Muscle layer of duodenum (tissue), 2 donors: ENCODE results near the gene TRIM3.
"Not testable (repeated sequence)": the region's sequence is repeated elsewhere in the genome, so short reads cannot be mapped to it uniquely, and the experiment has no call there.

Experiments used
- H3K27ac ChIP-seq: one replicate; pipeline ENCODE4 v1.7.0; 2013; ENCODE audit warnings: mild to moderate bottlenecking, low read length
- H3K27me3 ChIP-seq: one replicate; pipeline ENCODE4 v1.7.0; 2013; ENCODE audit warnings: low read depth, mild to moderate bottlenecking, control low read depth, low read length
- H3K36me3 ChIP-seq, 2 donors: one replicate each; pipeline ENCODE4 v1.7.0; 2013; ENCODE audit warnings: low read length in 2 of 2, control low read depth in 1 of 2, mild to moderate bottlenecking in 1 of 2; ENCODE audit not compliant: insufficient read depth in 2 of 2, control insufficient read depth in 1 of 2
- H3K4me1 ChIP-seq, 2 donors: one replicate each; pipeline ENCODE4 v1.7.0; 2013; ENCODE audit warnings: low read length in 2 of 2, mild to moderate bottlenecking in 2 of 2, control low read depth in 1 of 2, moderate library complexity in 1 of 2; ENCODE audit not compliant: insufficient read depth in 2 of 2, control insufficient read depth in 1 of 2
- H3K4me3 ChIP-seq, 2 donors: one replicate each; pipeline ENCODE4 v1.7.0; 2013; ENCODE audit warnings: low read length in 2 of 2, low read depth in 1 of 2, mild to moderate bottlenecking in 1 of 2
- H3K9me3 ChIP-seq, 2 donors: one replicate each; pipeline ENCODE4 v1.7.0; 2013; ENCODE audit warnings: low read length in 2 of 2, control low read depth in 1 of 2, mild to moderate bottlenecking in 1 of 2; ENCODE audit not compliant: control insufficient read depth in 1 of 2
- donor health status: healthy.

TRIM3 gene

GRCh38 chr11:6473451-6474412 lies at the start of gene TRIM3:
TSS of gene TRIM3 (minus strand) at chr11:6473941. CDS start at chr11:6465695, 8,246 bp downstream.
- Histone ChIP-seq H3K4me3 (peak within 1 kb of the TSS; percentile 73 to 81), H3K36me3 (peaks cover 17 to 20% of the 10 kb centered on the region in 2 donors), H3K4me1 (peaks cover 19% of the 10 kb centered on the region in 2 donors), H3K9me3 (no peaks in the 10 kb centered on the region), H3K27me3 (no peaks in the 10 kb centered on the region), H3K27ac (peak within 1 kb of the TSS; percentile 97)

DNA sequence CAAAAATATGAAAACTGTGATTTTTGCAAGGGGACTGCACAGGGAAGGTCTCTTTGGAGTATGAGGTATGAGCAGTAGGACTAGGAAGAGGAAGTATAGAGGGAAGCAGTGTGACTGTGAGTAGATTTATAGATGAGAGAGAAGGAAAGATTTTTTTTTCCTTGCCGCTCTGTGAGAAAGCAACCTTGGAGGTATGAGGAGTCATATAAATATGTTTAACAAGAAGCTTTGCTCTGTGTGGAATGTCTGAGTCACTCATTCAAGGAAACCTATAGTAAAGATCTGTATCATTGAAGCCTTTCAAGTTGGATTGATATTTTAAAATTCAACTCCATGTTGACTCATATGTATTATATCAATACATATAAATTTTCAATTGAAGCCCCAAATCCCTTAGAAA lies 49.5 kb upstream of the TRIM3 start:
- H3K27ac ChIP-seq = no peak overlapping the region
- H3K4me1 ChIP-seq = no peaks in the 10 kb centered on the region
- H3K4me3 ChIP-seq = no peak overlapping the region
- H3K9me3 ChIP-seq = no peaks in the 10 kb centered on the region
- H3K27me3 ChIP-seq = no peaks in the 10 kb centered on the region
- H3K36me3 ChIP-seq = peaks cover 7 to 10% of the 10 kb centered on the region in 2 donors

DNA sequence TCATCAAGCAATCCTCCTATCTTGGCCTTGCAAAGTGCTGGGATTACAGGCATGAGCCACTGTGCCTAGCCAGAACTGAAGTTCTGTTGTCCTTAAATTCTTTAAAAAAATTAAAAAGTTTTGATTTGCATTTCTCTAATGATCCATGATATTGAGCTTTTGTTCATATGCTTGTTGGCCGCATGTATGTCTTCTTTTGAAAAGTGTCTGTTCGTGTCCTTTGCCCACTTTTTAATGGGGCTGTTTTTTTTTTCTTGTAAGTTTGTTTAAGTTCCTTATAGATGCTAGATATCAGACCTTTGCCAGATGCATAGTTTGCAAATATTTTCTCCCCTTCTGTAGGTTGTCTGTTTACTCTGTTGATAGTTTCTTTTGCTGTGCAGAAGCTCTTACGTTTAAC lies 48.2 kb upstream of the TRIM3 start:
- H3K27me3 ChIP-seq, H3K4me3 ChIP-seq, H3K36me3 ChIP-seq, H3K4me1 ChIP-seq, H3K27ac ChIP-seq, H3K9me3 ChIP-seq: not testable (repeated sequence)

GRCh38 chr11:6520265-6520664 lies 46.5 kb upstream of the TRIM3 start:
- H3K4me3 ChIP-seq = no peak overlapping the region
- H3K27ac ChIP-seq = no peak overlapping the region
- H3K4me1 ChIP-seq = no peaks in the 10 kb centered on the region
- H3K36me3 ChIP-seq = peaks cover 7 to 10% of the 10 kb centered on the region in 2 donors
- H3K9me3 ChIP-seq = no peaks in the 10 kb centered on the region
- H3K27me3 ChIP-seq = no peaks in the 10 kb centered on the region

- H3K9me3 ChIP-seq = no peaks in the 10 kb centered on the region
- no peaks in the 10 kb centered on the region for H3K27me3 ChIP-seq
- H3K27ac ChIP-seq = no peak overlapping the region
- no peak overlapping the region for H3K4me3 ChIP-seq
- no peaks in the 10 kb centered on the region for H3K4me1 ChIP-seq
- H3K36me3 ChIP-seq = peaks cover 7 to 25% of the 10 kb centered on the region in 2 donors
Observed at GRCh38 chr11:6516865-6517264, 43.1 kb upstream of the TRIM3 start.

GRCh38 chr11:6505577-6506240 lies 32.0 kb upstream of the TRIM3 start:
- H3K4me3 ChIP-seq = no peak overlapping the region
- H3K9me3 ChIP-seq = no peaks in the 10 kb centered on the region
- H3K4me1 ChIP-seq = no peaks in the 10 kb centered on the region
- H3K27me3 ChIP-seq = no peaks in the 10 kb centered on the region
- H3K27ac ChIP-seq = no peak overlapping the region
- H3K36me3 ChIP-seq = peaks cover 0 to 20% of the 10 kb centered on the region in 2 donors

GRCh38 chr11:6504166-6504565 lies 30.4 kb upstream of the TRIM3 start:
- Histone ChIP-seq H3K36me3 (peaks cover 0 to 15% of the 10 kb centered on the region in 2 donors), H3K4me1 (no peaks in the 10 kb centered on the region), H3K27ac (no peak overlapping the region), H3K27me3 (no peaks in the 10 kb centered on the region), H3K9me3 (no peaks in the 10 kb centered on the region), H3K4me3 (no peak overlapping the region)

DNA sequence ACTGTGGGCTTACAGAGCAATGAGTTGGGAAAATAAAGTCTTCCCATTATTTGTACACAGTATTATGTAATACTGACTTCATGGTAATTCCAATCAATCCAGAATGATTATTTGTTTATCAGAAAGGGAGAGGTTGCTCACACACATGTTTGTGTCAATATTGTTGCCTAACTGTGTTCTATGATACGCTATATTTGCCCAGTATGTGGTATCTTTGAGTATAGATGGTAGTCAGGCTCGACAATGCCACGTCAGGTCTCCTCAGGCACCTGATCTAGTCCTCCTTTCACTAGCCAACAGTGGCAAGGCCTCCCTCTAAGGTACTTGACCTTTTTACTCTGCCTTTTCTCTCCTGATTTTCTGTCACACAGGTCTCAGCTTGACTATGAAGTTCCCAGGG lies 28.6 kb upstream of the TRIM3 start:
- Histone ChIP-seq H3K36me3 (peaks cover 0 to 16% of the 10 kb centered on the region in 2 donors), H3K4me3 (no peak overlapping the region), H3K4me1 (peaks cover 0 to 14% of the 10 kb centered on the region in 2 donors), H3K27me3 (no peaks in the 10 kb centered on the region), H3K9me3 (no peaks in the 10 kb centered on the region), H3K27ac (no peak overlapping the region)

DNA sequence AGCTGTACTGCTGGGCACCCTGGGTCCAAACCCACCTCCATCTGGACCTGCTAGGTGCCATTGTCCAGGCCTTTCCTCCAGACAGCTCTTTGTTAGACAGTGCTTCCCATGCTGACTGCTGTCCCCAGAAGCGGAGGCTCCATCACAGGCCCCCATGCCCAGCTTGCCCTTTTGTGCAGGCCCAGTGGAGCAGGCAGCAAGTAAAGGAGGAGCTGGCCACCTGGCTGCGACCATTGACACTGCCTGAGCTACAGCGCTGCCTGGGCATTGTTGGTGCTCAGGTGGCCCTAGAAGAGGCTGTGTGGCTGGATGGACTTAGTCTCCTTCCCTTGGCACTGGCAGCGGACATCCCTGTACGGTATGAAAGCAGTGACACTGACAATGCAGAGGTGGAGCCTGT lies 24.8 kb upstream of the TRIM3 start:
- no peak overlapping the region for H3K27ac ChIP-seq
- peaks cover under 1 to 16% of the 10 kb centered on the region in 2 donors for H3K36me3 ChIP-seq
- no peaks in the 10 kb centered on the region for H3K27me3 ChIP-seq
- no peak overlapping the region for H3K4me3 ChIP-seq
- peaks cover 0 to 15% of the 10 kb centered on the region in 2 donors for H3K4me1 ChIP-seq
- H3K9me3 ChIP-seq = no peaks in the 10 kb centered on the region

- Histone ChIP-seq H3K9me3 (no peaks in the 10 kb centered on the region), H3K4me3 (peak overlapping the region in 1 of 2 donors; percentile 57), H3K27me3 (no peaks in the 10 kb centered on the region), H3K36me3 (peaks cover 5 to 14% of the 10 kb centered on the region in 2 donors), H3K4me1 (peaks cover 0 to 15% of the 10 kb centered on the region in 2 donors), H3K27ac (no peak overlapping the region)
Observed at GRCh38 chr11:6498121-6498520, 24.4 kb upstream of the TRIM3 start.

- peaks cover 7 to 13% of the 10 kb centered on the region in 2 donors for H3K36me3 ChIP-seq
- H3K27ac ChIP-seq = no peak within 1 kb of the TSS
- peaks cover 0 to 15% of the 10 kb centered on the region in 2 donors for H3K4me1 ChIP-seq
- H3K9me3 ChIP-seq = no peaks in the 10 kb centered on the region
- no peaks in the 10 kb centered on the region for H3K27me3 ChIP-seq
- H3K4me3 ChIP-seq = peak within 1 kb of the TSS; percentile 35 to 57
Observed at GRCh38 chr11:6497069-6497839, 23.5 kb upstream of the TRIM3 start, which contains the start of gene DNHD1. TSS of gene DNHD1 (plus strand) at chr11:6497280. CDS start at chr11:6498216, 936 bp downstream.
